Suppressor macrophage (primary cell): ENCODE measurements around the gene SCGB3A2.

Source experiments
- DNase-seq, 4 experiments: peaks; one replicate each; pipeline ENCODE4 v3.0.0-alpha.2; 2020 to 2022
- total RNA-seq, 17 experiments: gene quantifications; one replicate each; lab custom pipeline; 2026; ENCODE audit warnings: mixed read lengths in 6 of 17, inconsistent platforms in 3 of 17; lab: John Stamatoyannopoulos, UW

SCGB3A2 gene
- total RNA-seq, result 0 to 0.44 (median 0) reads per million in 17 experiments

- no peak for DNase-seq
Observed at GRCh38 chr5:147878066-147878759, at the start of gene SCGB3A2. SCGB3A2 (plus strand) TSS chr5:147878711; CDS start chr5:147878804, 93 bp downstream.

GRCh38 chr5:147830035-147830434, 48.5 kb upstream of the SCGB3A2 start:
- no peak for DNase-seq

- DNase-seq, result no peak
Observed at GRCh38 chr5:147831465-147831864, 47.0 kb upstream of the SCGB3A2 start, which contains the start of gene SPINK1. SPINK1 (minus strand) TSS chr5:147831671; CDS start chr5:147831577, 94 bp downstream.

- DNase-seq, result no peak
Observed at GRCh38 chr5:147832541-147832940, 46.0 kb upstream of the SCGB3A2 start.

GRCh38 chr5:147835386-147835798, 43.1 kb upstream of the SCGB3A2 start:
- DNase-seq, result no peak

GRCh38 chr5:147836439-147836838, 42.1 kb upstream of the SCGB3A2 start:
- no peak for DNase-seq

- no peak for DNase-seq
Observed at GRCh38 chr5:147842869-147843268, 35.6 kb upstream of the SCGB3A2 start.

GRCh38 chr5:147844846-147845245, 33.7 kb upstream of the SCGB3A2 start:
- no peak for DNase-seq

- DNase-seq, result no peak
Observed at GRCh38 chr5:147845618-147846017, 32.9 kb upstream of the SCGB3A2 start.

- DNase-seq, result no peak
Observed at GRCh38 chr5:147849226-147849625, 29.3 kb upstream of the SCGB3A2 start.

- DNase-seq, result no peak
Observed at GRCh38 chr5:147851578-147851977, 26.9 kb upstream of the SCGB3A2 start.

- peak in 1 of 4 experiments; percentile 6 for DNase-seq
Observed at GRCh38 chr5:147852365-147852764, 26.1 kb upstream of the SCGB3A2 start.

- no peak for DNase-seq
Observed at GRCh38 chr5:147853372-147853987, 25.0 kb upstream of the SCGB3A2 start.

GRCh38 chr5:147854331-147854730, 24.2 kb upstream of the SCGB3A2 start:
- no peak for DNase-seq

GRCh38 chr5:147854894-147855773, 23.4 kb upstream of the SCGB3A2 start:
- DNase-seq, result no peak

GRCh38 chr5:147855774-147856069, 22.8 kb upstream of the SCGB3A2 start:
- DNase-seq, result no peak

GRCh38 chr5:147856801-147857200, 21.7 kb upstream of the SCGB3A2 start:
- DNase-seq, result no peak

GRCh38 chr5:147857302-147858129, 21.0 kb upstream of the SCGB3A2 start:
- peak; percentile 59 to 77 (median 73) for DNase-seq

- DNase-seq, result no peak
Observed at GRCh38 chr5:147858565-147858964, 19.9 kb upstream of the SCGB3A2 start.

GRCh38 chr5:147859962-147860640, 18.4 kb upstream of the SCGB3A2 start:
- DNase-seq, result no peak

- no peak for DNase-seq
Observed at GRCh38 chr5:147860641-147861025, 17.9 kb upstream of the SCGB3A2 start.
